GM21576 (cell line): ENCODE data around the gene USP32.

Source experiments
- ATAC-seq: cut with Tn5 transposase; IDR thresholded peaks from one replicate; pipeline ENCODE4 v1.9.1; 2021; ENCODE audit warnings: mild to moderate bottlenecking, moderate library complexity; ENCODE audit not compliant: unreplicated experiment

Gene USP32

GRCh38 chr17:60160829-60161501, 231.0 kb downstream of the USP32 start:
- ATAC-seq, result no peak

GRCh38 chr17:60159479-60159866, 232.5 kb downstream of the USP32 start:
- no peak for ATAC-seq

- ATAC-seq, result no peak
Observed at GRCh38 chr17:60158751-60159478, 233.0 kb downstream of the USP32 start.

- no peak for ATAC-seq
Observed at GRCh38 chr17:60157487-60158040, 234.4 kb downstream of the USP32 start.

- no peak for ATAC-seq
Observed at GRCh38 chr17:60156746-60157145, 235.2 kb downstream of the USP32 start.

GRCh38 chr17:60155815-60156214, 236.1 kb downstream of the USP32 start:
- no peak for ATAC-seq

- no peak for ATAC-seq
Observed at GRCh38 chr17:60155427-60155814, 236.5 kb downstream of the USP32 start.

GRCh38 chr17:60154616-60155426, 237.1 kb downstream of the USP32 start:
- no peak for ATAC-seq

- no peak for ATAC-seq
Observed at GRCh38 chr17:60153606-60154390, 238.1 kb downstream of the USP32 start.

- peak; percentile 49 for ATAC-seq
Observed at GRCh38 chr17:60151355-60151754, 240.6 kb downstream of the USP32 start.

GRCh38 chr17:60149691-60150582, 242.0 kb downstream of the USP32 start, which contains the start of gene CA4:
TSS of gene CA4 (plus strand) at chr17:60149973. CDS start at chr17:60150035, 62 bp downstream.
- no peak for ATAC-seq

GRCh38 chr17:60148373-60148772, 243.6 kb downstream of the USP32 start:
- no peak for ATAC-seq

GRCh38 chr17:60147553-60148223, 244.2 kb downstream of the USP32 start:
- ATAC-seq, result no peak

- ATAC-seq, result no peak
Observed at GRCh38 chr17:60146206-60146605, 245.7 kb downstream of the USP32 start.

GRCh38 chr17:60145006-60145935, 246.7 kb downstream of the USP32 start:
- no peak for ATAC-seq

GRCh38 chr17:60142872-60143499, 248.9 kb downstream of the USP32 start:
- no peak for ATAC-seq
